ENCODE results near the gene TOE1. TPM values are rescaled to one million over a fixed set of nuclear protein-coding genes. Genes with fewer than 3 reads are reported as not detected.

TOE1 gene
- total RNA-seq, 6 donors from 2014 or later: 5.4 to 16.6 (median 9.1) TPM

GRCh38 chr1:45299981-45300668 lies 39.8 kb upstream of the TOE1 start:
- peak in 1 of 2 donors; percentile 34 for ATAC-seq (ENCODE audit: low FRiP score in 2 of 2)
- peak in 1 of 2 donors; percentile 43 for DNase-seq
- Histone ChIP-seq H3K9me3 (no peaks in the 10 kb centered on the region), H3K4me1 (peaks cover 9 to 14% (median 13%) of the 10 kb centered on the region in 4 donors), H3K27ac (no peak overlapping the region), H3K36me3 (no peaks in the 10 kb centered on the region), H3K27me3 (no peaks in the 10 kb centered on the region), H3K4me3 (no peak overlapping the region)
- TF ChIP-seq EP300 (IDR thresholded peaks at IDR 0.05) (no peak), CTCF (IDR thresholded peaks at IDR 0.05) (peak; percentile 58 to 76 (median 68))
- 9% methylated on average over 4 of the region's 4 CpGs for WGBS, 2 donors

GRCh38 chr1:45300669-45300997 lies 39.3 kb upstream of the TOE1 start:
- Histone ChIP-seq H3K9me3 (no peaks in the 10 kb centered on the region), H3K27me3 (no peaks in the 10 kb centered on the region), H3K4me1 (peaks cover 9 to 14% (median 13%) of the 10 kb centered on the region in 4 donors), H3K36me3 (no peaks in the 10 kb centered on the region), H3K27ac (no peak overlapping the region), H3K4me3 (no peak overlapping the region)
- TF ChIP-seq POLR2A (IDR thresholded peaks at IDR 0.05): no peak
- 59 to 75% methylated on average over 2 of the region's 2 CpGs for WGBS, 2 donors
- ATAC-seq (ENCODE audit: low FRiP score in 2 of 2) (no peak), DNase-seq (no peak)

- TF ChIP-seq POLR2A (IDR thresholded peaks at IDR 0.05): no peak
- no peak for TF ChIP-seq POLR2AphosphoS5 (IDR thresholded peaks at IDR 0.05)
- no peak for TF ChIP-seq EP300 (IDR thresholded peaks at IDR 0.05)
- no peak for TF ChIP-seq CTCF (IDR thresholded peaks at IDR 0.05)
- 90 to 91% methylated on average over 16 of the region's 16 CpGs for WGBS, 2 donors
- no peak for DNase-seq
Measured at GRCh38 chr1:45302505-45303150, 37.3 kb upstream of the TOE1 start.

GRCh38 chr1:45303520-45304310 lies 36.3 kb upstream of the TOE1 start:
- H3K27ac ChIP-seq: peak overlapping the region; percentile 81 to 94 (median 90)
- WGBS, 2 donors: 1 to 2% methylated on average over 24 to 52 of the region's 68 CpGs
- H3K4me1 ChIP-seq: peaks cover 9 to 14% (median 13%) of the 10 kb centered on the region in 4 donors
- H3K4me3 ChIP-seq: peak overlapping the region; percentile 72 to 84 (median 79)
- H3K9me3 ChIP-seq: no peaks in the 10 kb centered on the region
- TF ChIP-seq CTCF (IDR thresholded peaks at IDR 0.05) (peak; percentile 49 to 91 (median 80)), EP300 (IDR thresholded peaks at IDR 0.05) (peak in 1 of 4 donors; percentile 9), POLR2AphosphoS5 (IDR thresholded peaks at IDR 0.05) (peak in 1 of 2 donors; percentile 49), POLR2A (IDR thresholded peaks at IDR 0.05) (peak in 3 of 4 donors; percentile 59 to 80 (median 65))
- DNase-seq (peak; percentile 98), ATAC-seq (ENCODE audit: low FRiP score in 2 of 2) (peak; percentile 97 to 99)
- no peaks in the 10 kb centered on the region for H3K27me3 ChIP-seq
- no peaks in the 10 kb centered on the region for H3K36me3 ChIP-seq

More at GRCh38 chr1:45302505-45303150, 37.3 kb upstream of the TOE1 start:
- H3K4me1 ChIP-seq: peaks cover 9 to 14% (median 13%) of the 10 kb centered on the region in 4 donors
- no peaks in the 10 kb centered on the region for H3K27me3 ChIP-seq
- peak overlapping the region in 3 of 4 donors; percentile 72 to 84 (median 82) for H3K4me3 ChIP-seq
- H3K27ac ChIP-seq: peak overlapping the region; percentile 81 to 94 (median 90)
- H3K9me3 ChIP-seq: no peaks in the 10 kb centered on the region
- ATAC-seq (ENCODE audit: low FRiP score in 2 of 2): no peak
- H3K36me3 ChIP-seq: no peaks in the 10 kb centered on the region

Measured in upper lobe of left lung (tissue), 6 donors.